Hepatocyte (in vitro differentiated cells): ENCODE measurements around the gene SETBP1. TPM values are rescaled to one million over a fixed set of nuclear protein-coding genes. Genes with fewer than 3 reads are reported as not detected.
A peak's percentile ranks its signal among the peaks of the same experiment; 100 is the strongest.

Experiments used
- DNase-seq: peaks from one replicate; pipeline ENCODE4 v3.0.0-alpha.2; 2016; ENCODE audit warnings: low spot score
- H2AFZ ChIP-seq: fragments of 200-600 bp; sonication (generic); 2 replicates; pipeline ENCODE4 v1.6.0; 2016; ENCODE audit warnings: antibody characterized with exemption, mild to moderate bottlenecking
- H3K27ac ChIP-seq: fragments of 200-600 bp; sonication (generic); 2 replicates; pipeline ENCODE4 v1.5.1; 2016; ENCODE audit warnings: mild to moderate bottlenecking
- H3K27me3 ChIP-seq: fragments of 200-600 bp; sonication (generic); 2 replicates; pipeline ENCODE4 v1.6.1; 2016
- H3K36me3 ChIP-seq: fragments of 200-600 bp; sonication (generic); replicated peaks from 2 replicates; pipeline ENCODE4 v1.5.1; 2016; ENCODE audit warnings: low read depth; ENCODE audit not compliant: insufficient read depth
- H3K4me1 ChIP-seq: fragments of 200-600 bp; sonication (generic); 2 replicates; pipeline ENCODE4 v1.5.1; 2016; ENCODE audit warnings: mild to moderate bottlenecking, moderate library complexity; ENCODE audit not compliant: insufficient read depth
- H3K4me2 ChIP-seq: fragments of 200-600 bp; sonication (generic); 2 replicates; pipeline ENCODE4 v1.6.0; 2016
- H3K4me3 ChIP-seq: fragments of 200-600 bp; sonication (generic); 2 replicates; pipeline ENCODE4 v1.5.1; 2016; ENCODE audit warnings: mild to moderate bottlenecking
- H3K79me2 ChIP-seq: fragments of 200-600 bp; sonication (generic); 2 replicates; pipeline ENCODE4 v1.6.0; 2017; ENCODE audit warnings: mild to moderate bottlenecking
- H3K9me2 ChIP-seq: fragments of 200-600 bp; sonication (generic); replicated peaks from 2 replicates; pipeline ENCODE4 v1.6.0; 2017; ENCODE audit warnings: mild to moderate bottlenecking; ENCODE audit not compliant: insufficient read depth
- H3K9me3 ChIP-seq: fragments of 200-600 bp; sonication (generic); 2 replicates; pipeline ENCODE4 v1.5.1; 2016; ENCODE audit warnings: low read depth, mild to moderate bottlenecking
- H4K20me1 ChIP-seq: fragments of 200-600 bp; sonication (generic); 2 replicates; pipeline ENCODE4 v1.6.0; 2016; ENCODE audit warnings: mild to moderate bottlenecking; ENCODE audit not compliant: insufficient read depth, poor library complexity, severe bottlenecking
- EZH2 ChIP-seq: fragments of 200-600 bp; sonication (generic); IDR thresholded peaks from 2 replicates; pipeline ENCODE4 v1.6.1; 2016; ENCODE audit warnings: antibody characterized with exemption, mild to moderate bottlenecking, borderline replicate concordance
- EZH2phosphoT487 ChIP-seq: fragments of 200-600 bp; sonication (generic); IDR thresholded peaks from one replicate; pipeline ENCODE4 v1.6.1; 2018; ENCODE audit warnings: antibody characterized with exemption, mild to moderate bottlenecking, low read depth, moderate library complexity; ENCODE audit not compliant: unreplicated experiment, severe bottlenecking
- WGBS: methylation state at CpG from one replicate; pipeline ENCODE4 v1.1.6; 2016; ENCODE audit warnings: low lambda C conversion rate; ENCODE audit errors: missing lambda C conversion rate; 5-methylcytosine and 5-hydroxymethylcytosine counted together
- polyA plus RNA-seq: library from polyadenylated mRNA; unstranded; fragments of >200 nt; fragmentation: Nextera tagmentation; extraction: Ambion mirVana; gene quantifications from 2 replicates; pipeline ENCODE4 v1.2.1, GENCODE V29; 2016
- total RNA-seq: library from RNA; depleted of rRNA; stranded (reverse); fragments of >200 nt; gene quantifications from 2 replicates; pipeline ENCODE4 v1.2.3, GENCODE V29; 2014
- TF ChIP-seq, protein P1 (sequence below): fragments of 200-600 bp; sonication (generic); IDR thresholded peaks from 2 replicates; pipeline ENCODE4 v1.5.1; 2016; ENCODE audit warnings: antibody characterized with exemption, mild to moderate bottlenecking; ENCODE audit not compliant: poor library complexity

Gene SETBP1
- total and polyA plus RNA-seq, 2 experiments from 2014 or later: 10.3 to 21.1 TPM

DNA sequence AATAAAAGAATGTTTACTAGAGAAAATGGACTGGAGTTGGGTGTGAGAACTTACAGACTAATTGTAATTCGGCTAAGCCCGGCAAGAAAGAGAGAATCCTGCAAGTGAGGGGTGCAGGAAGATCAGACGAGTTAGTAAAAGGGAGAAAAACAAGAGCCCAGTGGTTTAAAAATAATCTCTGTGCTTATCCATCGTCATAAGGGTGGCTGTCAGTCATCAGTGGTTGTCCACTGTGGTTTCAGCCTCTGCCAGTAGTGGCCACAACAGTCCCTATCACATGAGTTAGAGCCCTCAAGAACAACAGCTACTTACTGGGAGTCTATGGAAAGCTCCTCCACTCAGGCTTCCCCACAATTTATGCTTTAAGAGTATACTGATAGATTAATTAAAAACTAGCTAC, 239.8 kb downstream of the SETBP1 start:
- H2AFZ ChIP-seq: no peak overlapping the region
- no peak overlapping the region for H3K4me2 ChIP-seq
- WGBS: 94% methylated on average over 4 of the region's 4 CpGs
- TF ChIP-seq EZH2 (no peak), EZH2phosphoT487 (no peak)
- TF ChIP-seq, protein P1, sequence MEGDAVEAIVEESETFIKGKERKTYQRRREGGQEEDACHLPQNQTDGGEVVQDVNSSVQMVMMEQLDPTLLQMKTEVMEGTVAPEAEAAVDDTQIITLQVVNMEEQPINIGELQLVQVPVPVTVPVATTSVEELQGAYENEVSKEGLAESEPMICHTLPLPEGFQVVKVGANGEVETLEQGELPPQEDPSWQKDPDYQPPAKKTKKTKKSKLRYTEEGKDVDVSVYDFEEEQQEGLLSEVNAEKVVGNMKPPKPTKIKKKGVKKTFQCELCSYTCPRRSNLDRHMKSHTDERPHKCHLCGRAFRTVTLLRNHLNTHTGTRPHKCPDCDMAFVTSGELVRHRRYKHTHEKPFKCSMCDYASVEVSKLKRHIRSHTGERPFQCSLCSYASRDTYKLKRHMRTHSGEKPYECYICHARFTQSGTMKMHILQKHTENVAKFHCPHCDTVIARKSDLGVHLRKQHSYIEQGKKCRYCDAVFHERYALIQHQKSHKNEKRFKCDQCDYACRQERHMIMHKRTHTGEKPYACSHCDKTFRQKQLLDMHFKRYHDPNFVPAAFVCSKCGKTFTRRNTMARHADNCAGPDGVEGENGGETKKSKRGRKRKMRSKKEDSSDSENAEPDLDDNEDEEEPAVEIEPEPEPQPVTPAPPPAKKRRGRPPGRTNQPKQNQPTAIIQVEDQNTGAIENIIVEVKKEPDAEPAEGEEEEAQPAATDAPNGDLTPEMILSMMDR: no peak
- H3K79me2 ChIP-seq: peaks cover 23% of the 10 kb centered on the region
- H3K27ac ChIP-seq: no peak overlapping the region
- H4K20me1 ChIP-seq: no peaks in the 10 kb centered on the region
- H3K9me2 ChIP-seq: no peaks in the 10 kb centered on the region
- H3K4me1 ChIP-seq: peaks cover 33% of the 10 kb centered on the region
- H3K4me3 ChIP-seq: no peak overlapping the region
- H3K36me3 ChIP-seq: no peaks in the 10 kb centered on the region
- H3K27me3 ChIP-seq: no peaks in the 10 kb centered on the region
- H3K9me3 ChIP-seq: no peaks in the 10 kb centered on the region
- DNase-seq: no peak

DNA sequence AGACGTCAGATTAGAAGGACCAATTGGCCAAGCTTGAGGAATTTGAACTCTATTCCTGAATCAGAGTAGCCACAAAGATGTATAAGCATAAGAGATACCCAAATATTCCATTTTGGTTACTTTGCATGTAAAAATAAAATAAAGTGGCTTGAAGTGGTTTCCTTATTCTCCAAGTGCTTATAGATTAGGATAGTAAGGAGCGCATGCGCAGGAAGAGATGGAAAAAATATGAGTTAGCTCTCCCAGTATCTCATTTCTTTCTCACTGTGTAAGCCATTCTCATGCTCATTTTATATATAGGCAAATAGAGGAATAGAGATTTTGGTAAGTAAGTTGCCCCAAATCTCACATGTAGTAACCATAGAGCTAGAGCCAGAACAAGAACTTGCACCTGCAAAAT, 241.3 kb downstream of the SETBP1 start:
- Histone ChIP-seq H4K20me1 (no peaks in the 10 kb centered on the region), H3K27ac (no peak overlapping the region), H3K4me3 (no peak overlapping the region), H3K9me2 (no peaks in the 10 kb centered on the region), H3K36me3 (no peaks in the 10 kb centered on the region), H3K9me3 (no peaks in the 10 kb centered on the region), H3K79me2 (peaks cover 22% of the 10 kb centered on the region), H3K27me3 (no peaks in the 10 kb centered on the region), H3K4me2 (no peak overlapping the region), H2AFZ (no peak overlapping the region), H3K4me1 (peaks cover 21% of the 10 kb centered on the region)
- DNase-seq: no peak
- TF ChIP-seq EZH2 (no peak), EZH2phosphoT487 (no peak)
- TF ChIP-seq, protein P1: no peak
- WGBS: 99% methylated on average over 3 of the region's 3 CpGs

DNA sequence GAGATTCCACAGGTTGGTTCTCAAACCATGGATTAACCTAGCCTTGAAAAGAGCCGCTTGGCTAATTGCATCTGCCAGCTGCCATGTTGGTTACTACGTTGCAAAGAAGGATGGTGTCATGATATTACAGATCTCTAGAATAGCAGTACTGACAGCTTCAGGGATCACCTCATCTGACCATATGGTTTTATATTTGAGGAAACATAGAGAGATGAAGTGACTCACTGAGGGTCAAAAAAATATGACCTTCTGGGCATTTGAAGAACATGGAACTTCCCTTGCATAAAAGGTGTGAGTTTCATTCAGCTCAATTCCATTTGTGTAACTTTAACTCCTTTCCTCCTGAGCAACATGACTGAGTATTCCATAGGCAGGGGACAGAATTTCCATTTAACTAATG, 242.3 kb downstream of the SETBP1 start:
- H3K36me3 ChIP-seq: no peaks in the 10 kb centered on the region
- no peak for DNase-seq
- TF ChIP-seq EZH2phosphoT487: no peak
- 90% methylated on average over 2 of the region's 2 CpGs for WGBS
- H3K4me2 ChIP-seq: no peak overlapping the region
- no peak overlapping the region for H2AFZ ChIP-seq
- peaks cover 22% of the 10 kb centered on the region for H3K79me2 ChIP-seq
- no peaks in the 10 kb centered on the region for H3K27me3 ChIP-seq
- peaks cover 11% of the 10 kb centered on the region for H3K4me1 ChIP-seq
- no peaks in the 10 kb centered on the region for H3K9me2 ChIP-seq
- H3K9me3 ChIP-seq: no peaks in the 10 kb centered on the region
- no peaks in the 10 kb centered on the region for H4K20me1 ChIP-seq
- H3K4me3 ChIP-seq: no peak overlapping the region
- no peak overlapping the region for H3K27ac ChIP-seq

DNA sequence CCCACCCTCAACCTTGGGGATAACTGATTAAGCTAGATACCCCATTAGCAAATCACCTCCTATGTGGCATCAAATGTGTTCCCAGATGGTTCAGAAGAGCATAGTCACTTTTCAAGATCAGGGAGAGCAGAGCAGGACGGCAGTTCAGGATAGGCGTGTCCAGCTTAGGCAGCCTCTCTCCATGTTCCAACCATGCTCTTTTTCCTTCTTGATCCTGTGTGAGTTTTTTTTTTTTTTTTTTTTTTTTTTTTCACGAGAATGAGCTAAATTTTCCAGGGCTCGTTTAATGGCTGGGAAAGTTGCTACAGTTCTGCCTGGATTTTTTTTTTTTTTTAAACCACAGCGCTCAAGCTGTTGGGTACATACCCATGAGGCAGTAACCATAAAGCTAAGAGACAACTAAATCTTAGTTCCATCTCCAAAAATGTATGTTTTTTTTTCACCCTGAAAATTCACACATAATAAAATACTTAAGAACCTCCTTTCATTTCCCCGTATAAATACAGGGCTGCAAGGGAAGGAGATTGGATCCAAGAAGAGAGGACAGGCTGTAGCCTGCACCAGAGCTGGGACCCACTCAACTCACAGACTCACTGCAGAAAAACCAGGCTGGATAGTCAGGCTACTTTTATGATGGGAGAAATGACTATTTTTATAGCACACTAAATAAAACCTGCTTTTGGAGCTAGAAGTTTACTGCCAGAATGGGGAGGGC, 244.3 kb downstream of the SETBP1 start:
- Histone ChIP-seq H3K9me2 (no peaks in the 10 kb centered on the region), H3K4me3 (no peak overlapping the region), H3K9me3 (no peaks in the 10 kb centered on the region), H3K27me3 (no peaks in the 10 kb centered on the region), H3K4me2 (no peak overlapping the region), H3K27ac (peak overlapping the region; percentile 69), H4K20me1 (no peaks in the 10 kb centered on the region), H3K4me1 (peaks cover 4% of the 10 kb centered on the region), H3K36me3 (no peaks in the 10 kb centered on the region), H3K79me2 (peaks cover 23% of the 10 kb centered on the region), H2AFZ (no peak overlapping the region)
- peak; percentile 23 for DNase-seq
- no peak for TF ChIP-seq EZH2phosphoT487
- TF ChIP-seq, protein P1: no peak
- no peak for TF ChIP-seq EZH2
- 71% methylated on average over 6 of the region's 6 CpGs for WGBS
